GM20431 (cell line): ENCODE results near the gene TRNAU1AP.
"Not testable (repeated sequence)": the region's sequence is repeated elsewhere in the genome, so short reads cannot be mapped to it uniquely, and the experiment has no call there.

ENCODE experiments used
- in situ Hi-C: fragments of 300-500 bp; cut with MseI, MboI; formaldehyde crosslinking; loops from one replicate; pipeline ENCODE4 v1.15.0; 2020; ENCODE audit warnings: low sequenced_read_pairs; ENCODE audit not compliant: unreplicated experiment

Gene TRNAU1AP

GRCh38 chr1:28552758-28553663 lies at the start of gene TRNAU1AP:
TSS of gene TRNAU1AP (plus strand) at chr1:28553085. CDS start at chr1:28553111, 26 bp downstream.
- in situ Hi-C loops, result no loop called here

GRCh38 chr1:28503117-28503516 lies 49.8 kb upstream of the TRNAU1AP start:
- in situ Hi-C loops, result no loop called here

GRCh38 chr1:28505406-28506187 lies 47.3 kb upstream of the TRNAU1AP start, which contains the start of gene RCC1:
TSS of gene RCC1 (plus strand) at chr1:28506043. CDS start at chr1:28529867, 23,824 bp downstream.
- in situ Hi-C loops, result no loop called here

- in situ Hi-C loops, result no loop called here
These were observed 46.0 kb upstream of the TRNAU1AP start for GRCh38 chr1:28506907-28507246.

- in situ Hi-C loops, result no loop called here
These were observed 45.6 kb upstream of the TRNAU1AP start for GRCh38 chr1:28507247-28507645.

- in situ Hi-C loops, result no loop called here
These were observed 45.0 kb upstream of the TRNAU1AP start for GRCh38 chr1:28507646-28508434.

- in situ Hi-C loops, result no loop called here
These were observed 44.5 kb upstream of the TRNAU1AP start for GRCh38 chr1:28508435-28508754.

GRCh38 chr1:28509705-28510272 lies 43.1 kb upstream of the TRNAU1AP start:
- in situ Hi-C loops, result no loop called here

GRCh38 chr1:28510273-28510969 lies 42.5 kb upstream of the TRNAU1AP start:
- in situ Hi-C loops, result no loop called here

GRCh38 chr1:28510970-28511440 lies 41.9 kb upstream of the TRNAU1AP start:
- in situ Hi-C loops, result no loop called here

GRCh38 chr1:28512058-28512611 lies 40.8 kb upstream of the TRNAU1AP start:
- in situ Hi-C loops, result no loop called here

GRCh38 chr1:28514445-28514933 lies 38.4 kb upstream of the TRNAU1AP start:
- in situ Hi-C loops, result not testable (repeated sequence)

- in situ Hi-C loops, result no loop called here
These were observed 36.3 kb upstream of the TRNAU1AP start for GRCh38 chr1:28516518-28516956.

GRCh38 chr1:28517649-28517999 lies 35.3 kb upstream of the TRNAU1AP start:
- in situ Hi-C loops, result no loop called here

GRCh38 chr1:28518000-28518744 lies 34.7 kb upstream of the TRNAU1AP start:
- in situ Hi-C loops, result no loop called here

GRCh38 chr1:28518745-28519341 lies 34.0 kb upstream of the TRNAU1AP start:
- in situ Hi-C loops, result no loop called here

GRCh38 chr1:28519946-28520725 lies 32.7 kb upstream of the TRNAU1AP start:
- in situ Hi-C loops, result loop anchor here (10.0 kb wide), 1 partner anchor 85 kb away; no protein-coding TSS in a partner anchor
